ENCODE results near the gene MAP2K5.

DNA sequence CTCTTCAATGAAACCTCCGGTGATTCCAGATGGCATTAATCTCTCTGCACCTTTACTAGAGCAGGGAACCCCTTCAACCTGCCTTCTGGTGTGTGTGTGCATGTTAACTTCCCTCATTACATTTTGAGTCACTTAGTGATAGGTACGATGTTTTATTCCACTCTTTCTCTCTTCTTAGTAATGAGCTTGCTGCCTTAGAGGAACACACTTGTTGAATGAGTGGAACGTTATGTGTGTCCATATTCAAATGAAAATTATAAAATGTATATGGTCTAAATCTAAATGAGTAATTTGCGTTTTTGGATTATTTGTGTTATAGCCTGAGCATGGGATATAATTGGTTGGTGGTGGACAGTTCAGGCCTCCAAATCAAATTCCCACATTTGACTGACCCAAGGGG is 12.1 kb downstream of the MAP2K5 start:
- TF ChIP-seq, protein P1, sequence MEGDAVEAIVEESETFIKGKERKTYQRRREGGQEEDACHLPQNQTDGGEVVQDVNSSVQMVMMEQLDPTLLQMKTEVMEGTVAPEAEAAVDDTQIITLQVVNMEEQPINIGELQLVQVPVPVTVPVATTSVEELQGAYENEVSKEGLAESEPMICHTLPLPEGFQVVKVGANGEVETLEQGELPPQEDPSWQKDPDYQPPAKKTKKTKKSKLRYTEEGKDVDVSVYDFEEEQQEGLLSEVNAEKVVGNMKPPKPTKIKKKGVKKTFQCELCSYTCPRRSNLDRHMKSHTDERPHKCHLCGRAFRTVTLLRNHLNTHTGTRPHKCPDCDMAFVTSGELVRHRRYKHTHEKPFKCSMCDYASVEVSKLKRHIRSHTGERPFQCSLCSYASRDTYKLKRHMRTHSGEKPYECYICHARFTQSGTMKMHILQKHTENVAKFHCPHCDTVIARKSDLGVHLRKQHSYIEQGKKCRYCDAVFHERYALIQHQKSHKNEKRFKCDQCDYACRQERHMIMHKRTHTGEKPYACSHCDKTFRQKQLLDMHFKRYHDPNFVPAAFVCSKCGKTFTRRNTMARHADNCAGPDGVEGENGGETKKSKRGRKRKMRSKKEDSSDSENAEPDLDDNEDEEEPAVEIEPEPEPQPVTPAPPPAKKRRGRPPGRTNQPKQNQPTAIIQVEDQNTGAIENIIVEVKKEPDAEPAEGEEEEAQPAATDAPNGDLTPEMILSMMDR (IDR thresholded peaks at IDR 0.05) = no peak
- no peak for TF ChIP-seq POLR2AphosphoS5 (IDR thresholded peaks at IDR 0.05)
